SH-SY5Y (cell line): ENCODE data around the gene ZBTB47.

Source experiments
- GATA2 ChIP-seq: IDR thresholded peaks from 2 replicates; pipeline ENCODE4 v1.6.1; 2011; ENCODE audit warnings: mild to moderate bottlenecking, low read depth, low read length
- GATA3 ChIP-seq: IDR thresholded peaks from 2 replicates; pipeline ENCODE4 v1.6.1; 2011; ENCODE audit warnings: low read depth, mild to moderate bottlenecking, low read length, moderate library complexity

DNA sequence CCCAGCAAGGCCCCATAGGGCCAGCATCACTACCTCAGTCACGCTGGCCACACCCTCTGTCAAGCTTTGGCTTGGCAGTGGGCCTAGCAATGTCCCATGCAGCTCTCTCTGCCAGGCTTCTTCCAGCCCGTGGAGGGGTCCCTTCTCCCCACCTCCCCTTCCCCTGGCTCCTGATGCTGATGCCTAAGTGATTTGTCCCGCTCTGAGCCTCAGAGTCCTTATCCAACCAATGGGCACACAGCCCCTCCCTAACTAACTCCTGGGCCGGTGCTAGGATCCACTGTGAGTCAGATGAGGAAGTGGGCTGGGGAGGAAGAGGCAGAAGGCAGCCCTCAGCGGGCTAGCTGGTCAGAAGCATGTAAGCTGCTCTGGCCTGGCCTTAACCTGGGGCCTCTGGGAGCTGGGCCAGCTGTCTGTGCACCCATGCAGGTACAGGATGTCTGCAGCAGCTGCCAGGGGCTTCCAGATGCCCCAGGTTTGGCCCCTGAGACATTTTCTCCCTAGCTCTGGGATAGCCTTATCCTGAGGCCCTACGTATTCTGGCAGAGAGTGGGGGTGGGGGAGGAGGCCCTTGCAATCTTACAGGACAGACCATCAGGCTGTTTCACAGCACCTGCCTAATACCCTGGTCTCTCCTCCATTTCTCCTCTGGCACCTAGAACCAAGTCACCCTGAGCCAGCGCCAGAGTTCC, 740 bp upstream of the ZBTB47 start:
- no peak for TF ChIP-seq GATA2
- no peak for TF ChIP-seq GATA3
